HepG2 (cell line): Measurements from ENCODE around the gene RPS19BP1. TPM values are rescaled to one million over a fixed set of nuclear protein-coding genes. Genes with fewer than 3 reads are reported as not detected.
A peak's percentile ranks its signal among the peaks of the same experiment; 100 is the strongest.

ENCODE experiments used
- ARID4A ChIP-seq: sonication (generic); formaldehyde crosslinking; IDR thresholded peaks from 2 replicates; pipeline ENCODE4 v1.5.0; 2020; ENCODE audit warnings: mild to moderate bottlenecking, missing genetic modification reagents, borderline replicate concordance
- ATF5 ChIP-seq: sonication (generic); formaldehyde crosslinking; IDR thresholded peaks from 2 replicates; pipeline ENCODE4 v1.4.0; 2020; ENCODE audit warnings: mild to moderate bottlenecking, low read depth, missing genetic modification reagents
- MAX ChIP-seq: IDR thresholded peaks from 2 replicates; pipeline ENCODE4 v1.6.1; 2012; ENCODE audit warnings: inconsistent platforms
- MAZ ChIP-seq, 2 experiments: sonication (generic) in 1 of 2; formaldehyde crosslinking in 1 of 2; IDR thresholded peaks; 2 replicates each; pipeline versions ENCODE4 v1.5.0 to v1.6.1; 2012 to 2020; ENCODE audit warnings: low read depth in 2 of 2, mild to moderate bottlenecking in 2 of 2, borderline replicate concordance in 1 of 2, improper control_type of control experiment in 1 of 2, low read length in 1 of 2, missing genetic modification reagents in 1 of 2, moderate library complexity in 1 of 2
- MXD1 ChIP-seq: sonication (generic); formaldehyde crosslinking; IDR thresholded peaks from 2 replicates; pipeline ENCODE4 v1.4.0; 2020; ENCODE audit warnings: mild to moderate bottlenecking, missing genetic modification reagents
- NFE2L1 ChIP-seq: sonication (generic); formaldehyde crosslinking; IDR thresholded peaks from 2 replicates; pipeline ENCODE4 v1.4.0; 2020; ENCODE audit warnings: missing genetic modification reagents, mild to moderate bottlenecking, borderline replicate concordance
- NFKBIZ ChIP-seq: IDR thresholded peaks from 2 replicates; pipeline ENCODE4 v1.6.1; 2018; ENCODE audit warnings: missing genetic modification reagents, missing compliant biosample characterization
- NONO ChIP-seq, 2 experiments: fragments of 450-650 bp in 1 of 2; sonication (generic) in 1 of 2; formaldehyde crosslinking in 1 of 2; IDR thresholded peaks in 1 of 2; conservative IDR thresholded peaks in 1 of 2; 2 replicates each; pipeline versions ENCODE4 v1.6.1 to v1.8.0; 2017 to 2022; ENCODE audit warnings: mild to moderate bottlenecking in 1 of 2, missing genetic modification reagents in 1 of 2, moderate library complexity in 1 of 2
- PAF1 ChIP-seq: IDR thresholded peaks from 2 replicates; pipeline ENCODE4 v1.6.1; 2016; ENCODE audit warnings: missing genetic modification reagents, missing compliant biosample characterization
- RARA ChIP-seq: IDR thresholded peaks from 2 replicates; pipeline ENCODE4 v1.6.1; 2016; ENCODE audit warnings: missing genetic modification reagents, missing compliant biosample characterization
- RBM22 ChIP-seq: fragments of 200-400 bp; formaldehyde crosslinking; optimal IDR thresholded peaks from 2 replicates; pipeline ENCODE3; 2017; ENCODE audit warnings: mild to moderate bottlenecking, low read length, moderate library complexity
- SRF ChIP-seq: IDR thresholded peaks from 2 replicates; pipeline ENCODE4 v1.6.1; 2011; ENCODE audit warnings: mild to moderate bottlenecking, low read depth, low read length, moderate library complexity
- SRY ChIP-seq: sonication (generic); formaldehyde crosslinking; IDR thresholded peaks from 2 replicates; pipeline ENCODE4 v1.8.0; 2022; ENCODE audit warnings: mild to moderate bottlenecking, missing genetic modification reagents
- TOPORS ChIP-seq: sonication (generic); formaldehyde crosslinking; IDR thresholded peaks from 2 replicates; pipeline ENCODE4 v1.8.0; 2023; ENCODE audit warnings: mild to moderate bottlenecking, missing genetic modification reagents
- ZFY ChIP-seq: sonication (generic); formaldehyde crosslinking; IDR thresholded peaks from 2 replicates; pipeline ENCODE4 v1.4.0; 2020; ENCODE audit warnings: missing genetic modification reagents
- ZNF20 ChIP-seq: sonication (generic); formaldehyde crosslinking; IDR thresholded peaks from 2 replicates; pipeline ENCODE4 v1.4.0; 2020; ENCODE audit warnings: mild to moderate bottlenecking, moderate library complexity, missing genetic modification reagents
- ZNF205 ChIP-seq: IDR thresholded peaks from 2 replicates; pipeline ENCODE4 v1.6.1; 2018; ENCODE audit warnings: missing biosample characterization, missing genetic modification reagents
- ZNF280B ChIP-seq: sonication (generic); formaldehyde crosslinking; IDR thresholded peaks from 2 replicates; pipeline ENCODE4 v1.5.0; 2020; ENCODE audit warnings: missing genetic modification reagents, mild to moderate bottlenecking, borderline replicate concordance
- ZNF333 ChIP-seq: sonication (generic); formaldehyde crosslinking; IDR thresholded peaks from 2 replicates; pipeline ENCODE4 v1.4.0; 2020; ENCODE audit warnings: mild to moderate bottlenecking, missing genetic modification reagents, borderline replicate concordance
- ZNF343 ChIP-seq: sonication (generic); formaldehyde crosslinking; IDR thresholded peaks from 2 replicates; pipeline ENCODE4 v1.4.0; 2020; ENCODE audit warnings: mild to moderate bottlenecking, missing genetic modification reagents
- ZNF552 ChIP-seq: sonication (generic); formaldehyde crosslinking; IDR thresholded peaks from 2 replicates; pipeline ENCODE4 v1.9.0; 2022; ENCODE audit warnings: missing genetic modification reagents, mild to moderate bottlenecking, borderline replicate concordance
- ZSCAN22 ChIP-seq: sonication (generic); formaldehyde crosslinking; IDR thresholded peaks from 2 replicates; pipeline ENCODE4 v1.4.0; 2020; ENCODE audit warnings: mild to moderate bottlenecking, missing genetic modification reagents
- polyA plus RNA-seq, 8 experiments: library from polyadenylated mRNA; depleted of rRNA in 3 of 8; stranded (reverse) in 7 of 8; unstranded in 1 of 8; fragments of >200 nt; fragmentation: Illumina TruSeq in 4 of 8; extraction: Trizol in 4 of 8; gene quantifications; 2 replicates each; pipeline versions ENCODE4 v1.2.1 to v1.2.3, GENCODE V29; 2011 to 2016; ENCODE audit warnings: low read depth in 4 of 8, missing spikeins in 1 of 8, mixed read lengths in 1 of 8; ENCODE audit not compliant: insufficient read depth in 1 of 8
- total RNA-seq, 5 experiments: library from RNA; depleted of rRNA; stranded (reverse); fragments of >200 nt; fragmentation: Illumina TruSeq; extraction: Trizol; gene quantifications; 2 replicates each; pipeline ENCODE4 v1.2.3, GENCODE V29; 2016; ENCODE audit warnings: low read depth in 1 of 5

The RPS19BP1 gene
- total and polyA plus RNA-seq, 2 of the 13 experiments (the other 11 are each of a cell fraction or from before 2014, with no cell fraction given) = 44.3 to 81.3 TPM

- TF ChIP-seq MXD1 (CRISPR knock-in tag) (peak; percentile 80), ZNF280B (CRISPR knock-in tag) (peak; percentile 74; the same call in 1 of the 2 replicates), ZNF205 (peak; percentile 51; the same call in 1 of the 2 replicates), TOPORS (peak; percentile 29; the same call in 1 of the 2 replicates), PAF1 (no peak), MAX (peak; percentile 32; the same call in 1 of the 2 replicates), NONO (IDR thresholded peaks at IDR 0.05) (no peak), NONO (CRISPR knock-in tag; conservative IDR thresholded peaks at IDR 0.05) (no peak), NFE2L1 (CRISPR knock-in tag) (no peak), ZNF343 (CRISPR knock-in tag) (no peak; the same call in 1 of the 2 replicates), ATF5 (CRISPR knock-in tag) (peak; percentile 58; the same call in 1 of the 2 replicates), SRF (no peak), NFKBIZ (CRISPR knock-in tag) (no peak), RARA (CRISPR knock-in tag) (no peak), SRY (CRISPR knock-in tag) (peak; percentile 72), ZFY (peak; percentile 89), ZNF333 (CRISPR knock-in tag) (peak; percentile 85; the same call in 1 of the 2 replicates), MAZ (IDR thresholded peaks at IDR 0.05; ENCODE audit: borderline replicate concordance, low read depth, low read length) (0 out of 2 replicates have a peak, but pooled peaks have one; percentile 2), MAZ (CRISPR knock-in tag; IDR thresholded peaks at IDR 0.05; ENCODE audit: low read depth) (no peak; the same call in none of the 2 replicates), ARID4A (CRISPR knock-in tag) (peak; percentile 85; the same call in 1 of the 2 replicates), ZSCAN22 (no peak), ZNF552 (CRISPR knock-in tag) (no peak), RBM22 (peak; percentile 67), ZNF20 (peak; percentile 50; the same call in 1 of the 2 replicates)
These were observed 12.8 kb downstream of the RPS19BP1 start (continued) for GRCh38 chr22:39519681-39520225.
